Mesodermal cell (in vitro differentiated cells): Measurements from ENCODE around the gene MAMLD1.

Experiments
- H3K27ac ChIP-seq: 2 replicates; pipeline ENCODE4 v1.7.0; 2013; ENCODE audit warnings: mild to moderate bottlenecking, low read depth, low read length, moderate library complexity; ENCODE audit not compliant: severe bottlenecking
- H3K36me3 ChIP-seq: 2 replicates; pipeline ENCODE4 v1.7.1; 2013; ENCODE audit warnings: mild to moderate bottlenecking, low read length, moderate library complexity; ENCODE audit not compliant: control insufficient read depth, insufficient read depth
- H3K4me1 ChIP-seq: one replicate; pipeline ENCODE4 v1.7.1; 2013; ENCODE audit warnings: mild to moderate bottlenecking, low read length; ENCODE audit not compliant: insufficient read depth, control insufficient read depth, poor library complexity, severe bottlenecking
- H3K4me3 ChIP-seq: 2 replicates; pipeline ENCODE4 v1.7.0; 2013; ENCODE audit warnings: low read length, control low read depth, mild to moderate bottlenecking; ENCODE audit not compliant: insufficient read depth, poor library complexity, severe bottlenecking; ENCODE audit errors: extremely low read depth
- H3K9me3 ChIP-seq: 2 replicates; pipeline ENCODE4 v1.7.1; 2013; ENCODE audit warnings: mild to moderate bottlenecking, low read length, moderate library complexity; ENCODE audit not compliant: control insufficient read depth
- WGBS, 2 experiments: methylation state at CpG; one replicate each; pipeline ENCODE4 v1.1.5; 2013; ENCODE audit warnings: missing lambda C conversion rate in 2 of 2; ENCODE audit not compliant: insufficient coverage in 2 of 2; 5-methylcytosine and 5-hydroxymethylcytosine counted together

MAMLD1 gene

DNA sequence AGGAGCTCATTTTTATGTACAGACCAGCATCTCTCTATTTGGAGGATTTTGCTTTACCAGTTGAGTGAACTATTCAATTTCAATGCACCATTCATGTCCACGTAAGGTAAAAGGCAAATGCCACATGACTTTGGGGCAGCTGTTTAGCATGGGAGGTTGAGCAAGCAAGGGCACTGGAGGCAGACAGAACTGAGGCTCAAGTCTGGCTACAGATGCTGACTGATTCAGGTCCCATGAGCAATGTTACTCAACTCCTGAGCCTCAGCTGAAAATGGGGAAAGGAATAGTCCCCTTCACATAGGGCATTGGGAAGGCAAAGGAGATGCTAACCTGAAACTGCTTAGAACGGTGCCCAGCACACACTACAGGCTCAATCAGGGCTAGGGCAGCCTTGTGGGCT lies 112.3 kb downstream of the MAMLD1 start:
- no peaks in the 10 kb centered on the region for H3K36me3 ChIP-seq
- no peak overlapping the region for H3K27ac ChIP-seq
- no peak overlapping the region for H3K4me3 ChIP-seq
- no peaks in the 10 kb centered on the region for H3K9me3 ChIP-seq
- H3K4me1 ChIP-seq, result no peaks in the 10 kb centered on the region
- WGBS, 2 experiments, result 100% methylated on average over 1 of the region's 2 CpGs; no CpG with 5 or more reads in 1 of the 2 experiments

- Histone ChIP-seq H3K36me3 (no peaks in the 10 kb centered on the region), H3K4me3 (no peak overlapping the region), H3K4me1 (no peaks in the 10 kb centered on the region), H3K9me3 (no peaks in the 10 kb centered on the region), H3K27ac (no peak overlapping the region)
- 75 to 88% methylated on average over 1 of the region's 6 CpGs for WGBS, 2 experiments
Observed at GRCh38 chrX:150476164-150476699, 113.1 kb downstream of the MAMLD1 start.

DNA sequence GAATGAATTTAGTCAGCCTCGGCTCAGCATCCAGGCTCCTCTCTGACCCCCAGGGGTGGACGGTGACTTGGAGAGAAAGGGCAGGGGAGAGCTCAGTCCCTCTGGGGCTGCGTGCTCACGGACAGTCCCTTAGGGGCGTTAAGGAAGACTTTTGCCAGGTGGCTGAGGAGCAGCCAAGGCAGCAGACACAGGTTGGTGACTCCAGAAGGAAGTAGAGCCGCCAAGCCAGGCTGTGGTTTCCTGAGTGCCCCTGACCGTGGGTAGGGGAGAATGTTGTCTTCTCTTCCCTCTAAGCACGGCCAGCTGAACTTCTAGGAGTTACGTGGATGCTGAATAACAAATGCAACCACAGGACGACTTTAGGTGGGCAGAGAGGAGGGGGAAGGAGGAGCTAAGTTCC lies 114.3 kb downstream of the MAMLD1 start:
- H3K36me3 ChIP-seq, result no peaks in the 10 kb centered on the region
- 78 to 83% methylated on average over 1 to 3 of the region's 10 CpGs for WGBS, 2 experiments
- H3K9me3 ChIP-seq, result no peaks in the 10 kb centered on the region
- no peak overlapping the region for H3K4me3 ChIP-seq
- H3K4me1 ChIP-seq, result peaks cover 5% of the 10 kb centered on the region
- H3K27ac ChIP-seq, result no peak overlapping the region

DNA sequence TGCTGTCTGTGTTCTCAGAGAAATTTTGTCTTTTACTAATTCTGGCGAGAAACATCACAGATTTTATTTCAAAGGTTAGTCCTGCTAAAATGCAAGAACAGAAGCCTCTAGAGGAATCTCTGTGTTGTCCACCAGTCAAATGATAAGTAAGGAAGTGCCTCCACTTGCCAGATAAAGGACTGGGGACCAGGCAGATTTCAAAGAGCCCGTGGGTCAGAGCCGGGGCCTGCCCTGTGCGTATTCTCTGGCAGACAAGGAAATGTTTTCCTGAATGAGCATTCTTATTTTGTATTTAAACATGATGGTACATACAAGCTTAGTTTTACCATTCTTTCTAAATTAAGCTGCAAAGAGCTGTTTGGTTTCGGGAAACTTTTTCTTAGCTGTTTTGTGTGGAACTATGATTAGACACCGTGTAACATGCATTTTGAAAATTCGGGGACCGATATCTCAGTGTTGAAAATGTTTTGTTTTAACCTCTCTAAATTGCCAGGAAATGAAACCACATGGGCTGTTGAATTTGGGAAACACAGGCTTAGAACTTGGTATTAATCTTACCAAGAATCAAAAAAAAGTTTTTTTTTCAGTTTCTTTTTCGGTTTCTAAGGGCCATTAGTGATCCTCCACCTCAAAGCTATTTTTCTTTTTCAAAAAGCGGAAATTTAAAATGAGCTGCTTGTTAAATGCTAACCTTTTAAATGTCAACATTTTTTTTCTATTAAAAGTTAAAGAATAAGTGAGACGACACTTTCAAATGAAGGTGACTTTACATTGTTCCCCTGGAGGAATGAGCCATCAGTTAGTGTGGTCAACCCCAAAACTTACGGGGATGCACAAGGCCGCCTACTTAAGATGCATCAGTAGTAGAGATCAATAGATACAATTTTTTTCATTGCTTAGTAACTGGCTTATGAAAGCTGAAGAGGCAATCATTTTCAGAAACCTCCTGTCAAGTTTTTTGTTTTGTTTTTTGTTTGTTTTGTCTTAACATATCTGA lies 115.7 kb downstream of the MAMLD1 start:
- Histone ChIP-seq H3K4me1 (peaks cover 5% of the 10 kb centered on the region), H3K36me3 (no peaks in the 10 kb centered on the region), H3K9me3 (no peaks in the 10 kb centered on the region), H3K27ac (no peak overlapping the region), H3K4me3 (no peak overlapping the region)
- WGBS, 2 experiments, result no CpG with 5 or more reads among the region's 13 CpGs

DNA sequence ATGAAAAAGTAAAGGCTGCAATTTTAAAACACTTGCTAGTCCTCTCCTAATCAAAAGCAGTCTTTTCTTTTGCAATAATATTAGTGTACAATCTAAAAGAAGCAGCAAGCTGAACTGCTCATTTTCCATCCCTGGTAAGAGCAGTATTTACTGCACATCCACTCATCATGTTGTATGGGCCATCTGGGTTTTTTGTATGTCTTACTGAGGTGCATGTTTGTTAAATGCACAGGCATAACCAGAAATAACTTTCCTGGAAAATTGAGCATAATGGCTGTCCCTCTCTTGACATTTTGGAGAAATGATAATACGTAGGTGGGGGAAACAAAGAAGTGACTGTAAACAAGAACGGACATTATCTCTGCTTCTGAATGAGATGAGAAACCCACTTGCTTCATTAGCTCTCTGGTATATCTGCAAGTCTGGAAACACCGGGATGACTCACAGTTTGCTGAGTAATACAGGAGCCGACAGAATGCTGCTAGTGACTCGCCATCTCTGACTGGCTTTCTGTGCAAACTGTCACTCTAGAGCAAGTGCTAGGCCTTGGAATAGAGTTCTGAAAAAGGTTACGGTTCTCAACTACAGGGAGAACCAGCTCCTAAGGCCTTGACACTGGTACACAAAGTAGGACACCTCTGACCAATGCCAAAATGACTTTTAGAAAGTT lies 119.6 kb downstream of the MAMLD1 start:
- Histone ChIP-seq H3K4me3 (no peak overlapping the region), H3K36me3 (no peaks in the 10 kb centered on the region), H3K27ac (peak overlapping the region; percentile 43), H3K4me1 (peaks cover 5% of the 10 kb centered on the region), H3K9me3 (no peaks in the 10 kb centered on the region)
- WGBS, 2 experiments, result 45 to 49% methylated on average over 2 to 5 of the region's 6 CpGs

DNA sequence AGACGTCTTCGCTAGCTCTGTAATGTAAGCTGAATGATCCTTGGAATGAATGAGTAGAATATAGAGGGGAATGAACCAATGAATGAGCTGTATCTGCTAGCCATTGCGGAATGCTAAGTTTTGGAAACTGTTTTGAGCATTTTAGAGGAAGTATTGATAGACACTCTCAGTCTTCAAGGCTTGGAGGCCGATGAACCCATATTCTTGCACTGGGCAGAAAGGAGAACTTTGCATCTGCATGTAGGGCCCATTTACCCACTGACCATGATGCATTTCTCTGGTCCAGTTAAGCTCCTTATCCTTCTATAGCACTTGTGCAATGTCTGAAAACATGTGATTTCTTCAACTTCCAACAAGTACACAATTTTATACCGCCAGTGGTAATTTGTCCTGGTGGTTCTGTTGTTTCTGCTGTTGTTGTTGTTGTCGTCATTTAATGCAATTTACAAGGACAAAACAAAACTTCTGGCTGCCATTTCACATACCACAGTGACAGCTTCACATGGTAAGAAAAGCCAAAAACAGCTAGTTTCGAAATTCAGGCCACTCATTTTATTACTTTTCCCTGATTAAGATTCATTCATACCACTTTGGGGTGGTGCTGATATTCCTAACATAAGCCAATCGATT lies 120.4 kb downstream of the MAMLD1 start:
- 86 to 100% methylated on average over 3 of the region's 8 CpGs for WGBS, 2 experiments

GRCh38 chrX:150486011-150486410 lies 122.9 kb downstream of the MAMLD1 start:
- Histone ChIP-seq H3K4me3 (no peak overlapping the region), H3K4me1 (peaks cover 5% of the 10 kb centered on the region), H3K27ac (no peak overlapping the region), H3K36me3 (no peaks in the 10 kb centered on the region), H3K9me3 (no peaks in the 10 kb centered on the region)
- WGBS, 2 experiments, result 63 to 100% methylated on average over 1 to 3 of the region's 3 CpGs

More for the DNA sequence above, 120.4 kb downstream of the MAMLD1 start:
- peaks cover 5% of the 10 kb centered on the region for H3K4me1 ChIP-seq
- H3K4me3 ChIP-seq, result no peak overlapping the region
- no peaks in the 10 kb centered on the region for H3K36me3 ChIP-seq
- no peak overlapping the region for H3K27ac ChIP-seq
- no peaks in the 10 kb centered on the region for H3K9me3 ChIP-seq

- Histone ChIP-seq H3K36me3 (no peaks in the 10 kb centered on the region), H3K4me1 (no peaks in the 10 kb centered on the region), H3K4me3 (no peak overlapping the region), H3K9me3 (no peaks in the 10 kb centered on the region), H3K27ac (no peak overlapping the region)
- WGBS, 2 experiments, result 80 to 100% methylated on average over 1 of the region's 5 CpGs
Observed at GRCh38 chrX:150487369-150488094, 124.4 kb downstream of the MAMLD1 start.

DNA sequence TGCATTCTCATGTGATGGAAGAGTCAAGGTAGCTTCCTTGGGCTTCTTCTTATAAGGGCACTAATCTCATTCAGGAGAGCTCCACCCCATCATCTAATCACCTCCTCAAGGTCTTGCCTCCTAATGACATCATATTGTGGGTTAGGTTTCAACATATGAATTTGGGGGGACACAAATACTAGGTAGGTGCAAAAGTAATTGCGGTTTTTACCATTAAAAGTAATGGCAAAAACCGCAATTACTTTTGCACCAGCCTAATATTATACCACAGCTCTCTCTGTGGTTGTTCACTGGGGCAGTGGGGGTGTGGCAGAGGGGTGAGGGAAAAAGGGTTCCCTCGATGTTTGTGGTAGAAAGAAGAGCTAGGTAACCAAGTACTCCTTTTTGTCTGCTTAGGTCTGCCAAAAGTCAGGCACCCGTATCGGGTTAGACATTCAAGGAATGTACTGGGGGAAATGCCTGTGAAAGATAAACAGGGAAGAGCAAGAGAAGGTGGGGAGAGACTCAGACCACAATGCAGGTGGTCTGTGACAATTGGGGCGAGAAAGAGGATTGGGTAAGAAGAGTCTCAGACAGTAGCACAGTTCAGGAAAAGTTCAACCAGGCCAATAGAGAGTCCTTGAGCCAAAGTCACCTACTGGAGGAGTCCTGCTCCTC lies 126.4 kb downstream of the MAMLD1 start:
- no peak overlapping the region for H3K27ac ChIP-seq
- no peaks in the 10 kb centered on the region for H3K36me3 ChIP-seq
- no peaks in the 10 kb centered on the region for H3K4me1 ChIP-seq
- H3K9me3 ChIP-seq, result no peaks in the 10 kb centered on the region
- no peak overlapping the region for H3K4me3 ChIP-seq
- 84% methylated on average over 2 of the region's 6 CpGs; no CpG with 5 or more reads in 1 of the 2 experiments for WGBS, 2 experiments
